K562 (cell line): Measurements from ENCODE around the gene GTSE1. TPM values are rescaled to one million over a fixed set of nuclear protein-coding genes. Genes with fewer than 3 reads are reported as not detected.

Experiments
- ATAC-seq: fragments of 200-7000 bp; cut with Tn5 transposase; 3 replicates; pipeline ENCODE4 v1.9.1; 2020; ENCODE audit warnings: moderate library complexity
- BruUV-seq: library from RNA; stranded (reverse); fragments of 400-500 nt; replicated peaks from 2 replicates; lab custom pipeline; 2021; lab: Mats Ljungman, UMichigan
- CTCF ChIA-PET: fragments of 300-600 bp; formaldehyde crosslinking; extraction: SDS; loops from one replicate; lab custom pipeline; 2021; ENCODE audit warnings: low intra/inter-chr PET ratio; lab: Yijun Ruan, JAX
- POLR2A ChIA-PET: fragments of 300-600, 350-650 bp; sonication (Branson Sonifier 250); formaldehyde crosslinking; extraction: SDS; loops from one replicate; lab custom pipeline; 2021; ENCODE audit warnings: antibody characterized with exemption, inconsistent platforms; lab: Yijun Ruan, JAX
- DNase-seq, 4 experiments: peaks; one replicate each; pipeline versions ENCODE4 v3.0.0 to v3.0.0-alpha.2; 2011 to 2018; ENCODE audit warnings: low spot score in 3 of 4, mixed read lengths in 3 of 4; ENCODE audit errors: extremely low read depth in 1 of 4
- FAIRE-seq: peaks from 2 replicates; lab custom pipeline; 2011; peaks lifted over from hg19 to GRCh38; lab: Jason Lieb, UNC
- H2AFZ ChIP-seq: 2 replicates; pipeline ENCODE4 v1.6.0; 2011; ENCODE audit warnings: low read depth, low read length, control low read depth, inconsistent platforms
- H3K27ac ChIP-seq: fragments of 200-600 bp; 3 replicates; pipeline ENCODE4 v1.8.0; 2011; ENCODE audit warnings: low read depth, mild to moderate bottlenecking, control low read depth, inconsistent platforms, low read length, moderate library complexity, mixed read lengths; ENCODE audit errors: extremely low read depth
- H3K27me3 ChIP-seq, 2 experiments: fragments of 300-600 bp in 1 of 2; 2 replicates in 1 of 2; 3 replicates in 1 of 2; pipeline versions ENCODE4 v1.6.0 to v1.8.0; 2011; ENCODE audit warnings: inconsistent platforms in 2 of 2, low read length in 2 of 2, mild to moderate bottlenecking in 1 of 2, mixed read lengths in 1 of 2, moderate library complexity in 1 of 2; ENCODE audit not compliant: control insufficient read depth in 2 of 2, insufficient read depth in 2 of 2
- H3K36me3 ChIP-seq: fragments of 300-600 bp; 3 replicates; pipeline ENCODE4 v1.8.0; 2011; ENCODE audit warnings: mild to moderate bottlenecking, low read length, inconsistent platforms; ENCODE audit not compliant: control insufficient read depth, insufficient read depth
- H3K4me1 ChIP-seq, 2 experiments: fragments of 200-600 bp in 1 of 2; replicated peaks in 1 of 2; 2 replicates in 1 of 2; 3 replicates in 1 of 2; pipeline versions ENCODE4 v1.5.1 to v1.8.0; 2011; ENCODE audit warnings: inconsistent platforms in 2 of 2, low read length in 2 of 2, mild to moderate bottlenecking in 1 of 2, mixed read lengths in 1 of 2, moderate library complexity in 1 of 2; ENCODE audit not compliant: control insufficient read depth in 2 of 2, insufficient read depth in 2 of 2
- H3K4me2 ChIP-seq: 2 replicates; pipeline ENCODE4 v1.6.1; 2011; ENCODE audit warnings: low read length, control low read depth, inconsistent platforms, mixed read lengths; ENCODE audit not compliant: insufficient read depth
- H3K4me3 ChIP-seq: fragments of 200-600 bp; sonication (generic), shearing (Covaris generic); 2 replicates; pipeline ENCODE4 v1.5.1; 2016; ENCODE audit warnings: control low read depth, inconsistent platforms
- H3K79me2 ChIP-seq: fragments of 200-600 bp; 3 replicates; pipeline ENCODE4 v1.8.0; 2011; ENCODE audit warnings: low read length, inconsistent platforms; ENCODE audit not compliant: control insufficient read depth, insufficient read depth
- H3K9ac ChIP-seq, 2 experiments: 2 replicates each; pipeline versions ENCODE4 v1.6.0 to v1.6.1; 2011; ENCODE audit warnings: low read depth in 2 of 2, low read length in 2 of 2, control low read depth in 1 of 2, inconsistent platforms in 1 of 2, mild to moderate bottlenecking in 1 of 2, mixed read lengths in 1 of 2; ENCODE audit not compliant: insufficient read depth in 1 of 2
- H3K9me1 ChIP-seq: one replicate; pipeline ENCODE4 v1.6.0; 2011; ENCODE audit warnings: inconsistent platforms, mild to moderate bottlenecking, low read length, moderate library complexity; ENCODE audit not compliant: control insufficient read depth, insufficient read depth
- H3K9me3 ChIP-seq: replicated peaks from 2 replicates; pipeline ENCODE4 v1.5.1; 2011; ENCODE audit warnings: low read depth, low read length, inconsistent platforms; ENCODE audit not compliant: control insufficient read depth, insufficient read depth
- H4K20me1 ChIP-seq: replicated peaks from 2 replicates; pipeline ENCODE4 v1.6.1; 2011; ENCODE audit warnings: low read length, inconsistent platforms, mixed read lengths; ENCODE audit not compliant: control insufficient read depth, insufficient read depth
- LEF1 ChIP-seq: fragments of 450-650 bp; IDR thresholded peaks from 2 replicates; pipeline ENCODE4 v1.6.1; 2016; ENCODE audit warnings: mild to moderate bottlenecking
- MED1 ChIP-seq: sonication (generic); formaldehyde crosslinking; IDR thresholded peaks from 2 replicates; pipeline ENCODE4 v1.8.1; 2023; ENCODE audit warnings: missing genetic modification reagents, borderline replicate concordance
- NFIX ChIP-seq: fragments of 250-450 bp; sonication (Bioruptor Pico); IDR thresholded peaks from 2 replicates; pipeline ENCODE4 v1.4.0; 2020; ENCODE audit warnings: low read depth, mild to moderate bottlenecking, moderate library complexity
- PTBP1 ChIP-seq: fragments of 200-400 bp; formaldehyde crosslinking; IDR thresholded peaks from 2 replicates; pipeline ENCODE4 v1.6.1; 2017; ENCODE audit warnings: low read depth, low read length
- STAG1 ChIP-seq: sonication (generic); formaldehyde crosslinking; IDR thresholded peaks from 2 replicates; pipeline ENCODE4 v1.5.0; 2020; ENCODE audit warnings: missing genetic modification reagents, borderline replicate concordance
- ZFPM2 ChIP-seq: fragments of 250-450 bp; sonication (Bioruptor Pico); IDR thresholded peaks from 2 replicates; pipeline ENCODE4 v1.5.1; 2022; ENCODE audit warnings: mild to moderate bottlenecking
- WGBS: fragments of 100-300 bp; shearing (Covaris generic); methylation state at CpG from one replicate; pipeline ENCODE4 v1.1.6; 2016; ENCODE audit warnings: low coverage, mixed read lengths; ENCODE audit not compliant: insufficient coverage; ENCODE audit errors: missing lambda C conversion rate; 5-methylcytosine and 5-hydroxymethylcytosine counted together
- in situ Hi-C: fragments of 300-500 bp; cut with MboI; formaldehyde crosslinking; loops from 4 replicates; pipeline ENCODE4 v1.15.0; 2018; ENCODE audit warnings: inconsistent platforms, mixed read lengths
- intact Hi-C: fragments of 100-400 bp; cut with micrococcal nuclease; formaldehyde crosslinking; loops from 2 replicates; pipeline ENCODE4 v1.14.2; 2022
- polyA plus RNA-seq, 8 experiments: library from polyadenylated mRNA; depleted of rRNA in 4 of 8; stranded (reverse) in 5 of 8; unstranded in 3 of 8; fragments of >200 nt; fragmentation: Nextera tagmentation in 2 of 8; fragmentation: Illumina TruSeq in 1 of 8; extraction: Ambion mirVana in 2 of 8; extraction: Trizol in 1 of 8; gene quantifications; 2 replicates each; pipeline versions ENCODE4 v1.2.1 to v1.2.3, GENCODE V29; 2011 to 2014; ENCODE audit warnings: inconsistent platforms in 1 of 8, missing spikeins in 1 of 8
- total RNA-seq, 7 experiments: library from RNA; depleted of rRNA in 6 of 7; stranded (reverse); fragments of >200 nt in 6 of 7; fragmentation: Illumina TruSeq in 2 of 7; extraction: Trizol in 2 of 7; gene quantifications; 2 replicates each; pipeline versions ENCODE4 v1.2.1 to v1.2.3, GENCODE V29; 2011 to 2021; ENCODE audit warnings: low replicate concordance in 1 of 7

The GTSE1 gene
- total and polyA plus RNA-seq, 9 of the 15 experiments (the other 6 are each of a cell fraction or from before 2014, with no cell fraction given), result 2.5 to 22.5 (median 12.9) TPM

GRCh38 chr22:46368871-46369715, 72.4 kb downstream of the GTSE1 start:
- Histone ChIP-seq H3K27me3 (peaks cover 0 to 28% of the 10 kb centered on the region in 2 experiments; a peak in 4 of 5 replicates), H3K27ac (no peak overlapping the region), H3K36me3 (no peaks in the 10 kb centered on the region), H3K9me1 (no peaks in the 10 kb centered on the region), H3K4me1 (peaks cover 0 to 27% of the 10 kb centered on the region in 2 experiments; a peak in 2 of 5 replicates), H3K9ac (no peak overlapping the region), H4K20me1 (peaks cover 6% of the 10 kb centered on the region), H3K4me3 (no peak overlapping the region), H3K9me3 (no peaks in the 10 kb centered on the region), H2AFZ (no peak overlapping the region), H3K4me2 (no peak overlapping the region), H3K79me2 (no peaks in the 10 kb centered on the region)
- CTCF ChIA-PET, result interaction anchor here (1.7 kb wide), 1 partner anchor 22 kb away, joined by 10 read pairs; no protein-coding TSS in a partner anchor
- intact Hi-C loops, result no loop called here
- WGBS, result 10% methylated on average over 15 of the region's 31 CpGs
- no peak for ATAC-seq
- FAIRE-seq, result no peak
- TF ChIP-seq LEF1 (no peak), PTBP1 (no peak), ZFPM2 (CRISPR knock-in tag) (no peak), NFIX (CRISPR knock-in tag) (no peak), MED1 (CRISPR knock-in tag) (no peak), STAG1 (CRISPR knock-in tag) (no peak)
- TF ChIP-seq, all 486 proteins: peak for 0
- in situ Hi-C loops, result loop anchor here (5.0 kb wide), 1 partner anchor 173 kb away; no protein-coding TSS in a partner anchor
- BruUV-seq, result no TSS peak
- DNase-seq, result no peak
- POLR2A ChIA-PET, result no interaction called here
